H1 (cell line): ENCODE measurements around the gene UVRAG. TPM values are rescaled to one million over a fixed set of nuclear protein-coding genes. Genes with fewer than 3 reads are reported as not detected.

ENCODE experiments used
- CTCF ChIA-PET: fragments of 300-600 bp; sonication (Branson Sonifier 250); formaldehyde crosslinking; loops from one replicate; lab custom pipeline; 2021; ENCODE audit not compliant: partially characterized antibody; lab: Charles Lee
- POLR2A ChIA-PET: fragments of 300-600 bp; sonication (Branson Sonifier 250); formaldehyde crosslinking; loops from one replicate; lab custom pipeline; 2021; ENCODE audit warnings: inconsistent platforms; ENCODE audit not compliant: partially characterized antibody; lab: Charles Lee
- DNase-seq, 2 experiments: peaks; one replicate each; pipeline versions ENCODE4 v3.0.0 to v3.0.0-alpha.2; 2010 to 2022; ENCODE audit warnings: low spot score in 2 of 2, low read depth in 1 of 2, mixed read lengths in 1 of 2
- FAIRE-seq: peaks from 2 replicates; lab custom pipeline; 2011; peaks lifted over from hg19 to GRCh38; lab: Jason Lieb, UNC
- H2AFZ ChIP-seq: 2 replicates; pipeline ENCODE4 v1.8.1; 2012; ENCODE audit warnings: low read length, inconsistent platforms
- H2AK5ac ChIP-seq: 2 replicates; pipeline ENCODE4 v1.6.1; 2013; ENCODE audit warnings: low read depth, low read length
- H2BK120ac ChIP-seq: replicated peaks from 2 replicates; pipeline ENCODE3; 2013; ENCODE audit warnings: low read depth, low read length, inconsistent platforms
- H2BK12ac ChIP-seq: 2 replicates; pipeline ENCODE4 v1.6.1; 2013; ENCODE audit warnings: low read depth, low read length
- H2BK15ac ChIP-seq: 2 replicates; pipeline ENCODE4 v1.6.1; 2013; ENCODE audit warnings: low read length
- H2BK20ac ChIP-seq: 2 replicates; pipeline ENCODE4 v1.6.1; 2013; ENCODE audit warnings: low read length
- H2BK5ac ChIP-seq: 2 replicates; pipeline ENCODE4 v1.6.1; 2013; ENCODE audit warnings: low read depth, low read length
- H3K14ac ChIP-seq: 2 replicates; pipeline ENCODE4 v1.6.1; 2013; ENCODE audit warnings: inconsistent platforms; ENCODE audit not compliant: insufficient read length
- H3K18ac ChIP-seq: 2 replicates; pipeline ENCODE4 v1.6.1; 2013; ENCODE audit warnings: low read length; ENCODE audit errors: extremely low read depth
- H3K23ac ChIP-seq: 2 replicates; pipeline ENCODE4 v1.6.1; 2013; ENCODE audit warnings: inconsistent platforms; ENCODE audit not compliant: insufficient read length
- H3K23me2 ChIP-seq: 2 replicates; pipeline ENCODE4 v1.6.1; 2013; ENCODE audit warnings: low read depth, low read length
- H3K27ac ChIP-seq: 2 replicates; pipeline ENCODE4 v1.6.1; 2011; ENCODE audit warnings: low read depth, low read length, inconsistent platforms
- H3K27me3 ChIP-seq, 4 experiments: replicated peaks in 1 of 4; 1 replicate in 1 of 4; 2 replicates in 3 of 4; pipeline versions ENCODE4 v1.6.1 to v1.8.1; 2011 to 2013; ENCODE audit warnings: low read length in 3 of 4, mild to moderate bottlenecking in 3 of 4, inconsistent platforms in 2 of 4, mixed read lengths in 2 of 4, moderate library complexity in 1 of 4; ENCODE audit not compliant: control insufficient read depth in 3 of 4, insufficient read depth in 3 of 4; ENCODE audit errors: extremely low read depth in 1 of 4
- H3K36me3 ChIP-seq, 4 experiments: 2 replicates each; pipeline versions ENCODE4 v1.6.1 to v1.8.1; 2011 to 2013; ENCODE audit warnings: mild to moderate bottlenecking in 4 of 4, low read length in 3 of 4, moderate library complexity in 2 of 4, control low read depth in 1 of 4, inconsistent platforms in 1 of 4; ENCODE audit not compliant: insufficient read depth in 4 of 4, control insufficient read depth in 2 of 4
- H3K4ac ChIP-seq: replicated peaks from 2 replicates; pipeline ENCODE3; 2013; ENCODE audit warnings: low read length, low read depth, mixed read lengths, inconsistent platforms; ENCODE audit not compliant: insufficient read length
- H3K4me1 ChIP-seq, 4 experiments: replicated peaks in 1 of 4; 1 replicate in 1 of 4; 2 replicates in 3 of 4; pipeline versions ENCODE4 v1.6.1 to v1.8.1; 2011 to 2013; ENCODE audit warnings: low read length in 3 of 4, inconsistent platforms in 2 of 4, mixed read lengths in 1 of 4; ENCODE audit not compliant: insufficient read depth in 4 of 4, control insufficient read depth in 3 of 4
- H3K4me2 ChIP-seq, 2 experiments: 2 replicates each; pipeline versions ENCODE4 v1.6.1 to v1.8.1; 2011 to 2013; ENCODE audit warnings: low read depth in 2 of 2, low read length in 2 of 2, control low read depth in 1 of 2, inconsistent platforms in 1 of 2, mild to moderate bottlenecking in 1 of 2; ENCODE audit not compliant: insufficient read depth in 1 of 2
- H3K4me3 ChIP-seq, 4 experiments: fragments of 200-600, 300-600 bp in 1 of 4; sonication (generic), shearing (Covaris generic), sonication (Bioruptor Twin) in 1 of 4; 2 replicates each; pipeline versions ENCODE4 v1.5.1 to v1.8.1; 2011 to 2016; ENCODE audit warnings: low read length in 4 of 4, low read depth in 3 of 4, control low read depth in 2 of 4, inconsistent platforms in 2 of 4, mild to moderate bottlenecking in 2 of 4, mixed read lengths in 1 of 4, moderate library complexity in 1 of 4; ENCODE audit not compliant: insufficient read depth in 2 of 4; ENCODE audit errors: extremely low read depth in 1 of 4
- H3K56ac ChIP-seq: replicated peaks from 2 replicates; pipeline ENCODE3; 2013; ENCODE audit warnings: low read depth, mild to moderate bottlenecking, mixed read lengths, low read length, inconsistent platforms; ENCODE audit not compliant: insufficient read length
- H3K79me1 ChIP-seq: 2 replicates; pipeline ENCODE4 v1.6.1; 2013; ENCODE audit warnings: low read depth, low read length, control low read depth
- H3K79me2 ChIP-seq, 2 experiments: 2 replicates each; pipeline versions ENCODE4 v1.6.1 to v1.8.1; 2012 to 2013; ENCODE audit warnings: low read length in 2 of 2, mild to moderate bottlenecking in 2 of 2, inconsistent platforms in 1 of 2; ENCODE audit not compliant: insufficient read depth in 2 of 2, control insufficient read depth in 1 of 2
- H3K9ac ChIP-seq, 4 experiments: replicated peaks in 1 of 4; 1 replicate in 1 of 4; 2 replicates in 3 of 4; pipeline versions ENCODE4 v1.6.1 to v1.8.1; 2011 to 2013; ENCODE audit warnings: low read depth in 3 of 4, low read length in 3 of 4, control low read depth in 2 of 4, mild to moderate bottlenecking in 2 of 4, moderate library complexity in 2 of 4, inconsistent platforms in 1 of 4; ENCODE audit errors: extremely low read depth in 1 of 4
- H3K9me3 ChIP-seq, 2 experiments: 2 replicates each; pipeline versions ENCODE4 v1.6.1 to v1.8.1; 2012 to 2013; ENCODE audit warnings: mild to moderate bottlenecking in 2 of 2, moderate library complexity in 2 of 2, control low read depth in 1 of 2, inconsistent platforms in 1 of 2, low read depth in 1 of 2, low read length in 1 of 2, mixed read lengths in 1 of 2; ENCODE audit not compliant: insufficient read depth in 2 of 2
- H4K20me1 ChIP-seq, 2 experiments: replicated peaks in 1 of 2; 2 replicates each; pipeline versions ENCODE3 to v1.8.1; 2011 to 2013; ENCODE audit warnings: inconsistent platforms in 2 of 2, low read length in 2 of 2, mild to moderate bottlenecking in 1 of 2; ENCODE audit not compliant: insufficient read depth in 2 of 2, control insufficient read depth in 1 of 2
- H4K5ac ChIP-seq: 2 replicates; pipeline ENCODE4 v1.6.1; 2013; ENCODE audit warnings: low read length, low read depth, mixed read lengths, inconsistent platforms; ENCODE audit not compliant: insufficient read length
- H4K8ac ChIP-seq: 2 replicates; pipeline ENCODE4 v1.8.0; 2013; ENCODE audit warnings: mild to moderate bottlenecking, moderate library complexity, low read length, inconsistent platforms; ENCODE audit not compliant: insufficient read depth; ENCODE audit errors: extremely low read depth
- H4K91ac ChIP-seq: replicated peaks from 2 replicates; pipeline ENCODE3; 2013; ENCODE audit warnings: low read length, mixed read lengths, inconsistent platforms; ENCODE audit not compliant: insufficient read length
- EP300 ChIP-seq, 2 experiments: IDR thresholded peaks; 1 replicate in 1 of 2; 2 replicates in 1 of 2; pipeline ENCODE4 v1.6.1; 2011 to 2012; ENCODE audit warnings: low read depth in 2 of 2, low read length in 2 of 2, mild to moderate bottlenecking in 2 of 2, borderline replicate concordance in 1 of 2, inconsistent platforms in 1 of 2, moderate library complexity in 1 of 2
- RNF2 ChIP-seq: fragments of 200-900, 300-1000 bp; sonication (generic); IDR thresholded peaks from 2 replicates; pipeline ENCODE4 v1.7.1; 2016; ENCODE audit warnings: borderline replicate concordance, low read depth, mild to moderate bottlenecking, antibody characterized with exemption, low read length; ENCODE audit not compliant: poor library complexity, severe bottlenecking; ENCODE audit errors: missing control alignments
- SIRT6 ChIP-seq: IDR thresholded peaks from one replicate; pipeline ENCODE4 v1.7.1; 2012; ENCODE audit warnings: low read length, inconsistent platforms
- SUZ12 ChIP-seq: fragments of 200-600 bp; sonication (generic); IDR thresholded peaks from 2 replicates; pipeline ENCODE4 v1.6.1; 2012; ENCODE audit warnings: mild to moderate bottlenecking, inconsistent platforms, low read length, moderate library complexity, mixed read lengths
- TCF12 ChIP-seq: IDR thresholded peaks from 2 replicates; pipeline ENCODE4 v1.6.1; 2011; ENCODE audit warnings: low read depth, mild to moderate bottlenecking, low read length
- polyA plus RNA-seq, 7 experiments: library from polyadenylated mRNA; depleted of rRNA in 3 of 7; stranded (reverse) in 5 of 7; unstranded in 2 of 7; fragments of >200 nt in 5 of 7; fragments of 200-250 nt in 2 of 7; gene quantifications; 1 replicate in 5 of 7; 2 replicates in 1 of 7; 4 replicates in 1 of 7; pipeline versions ENCODE4 v1.2.1 to v1.2.3, GENCODE V29; 2011 to 2013; ENCODE audit warnings: missing spikeins in 2 of 7, mixed read lengths in 2 of 7
- total RNA-seq: library from RNA; stranded (reverse); fragmentation: NEBNext Ultra II Directional; extraction: Animal tissue kit (Norgen Biotek cat#: 25700); gene quantifications from 2 replicates; pipeline ENCODE4 v1.2.1, GENCODE V29; 2021

Gene UVRAG
- total and polyA plus RNA-seq, 2 of the 8 experiments (the other 6 are each of a cell fraction or from before 2014, with no cell fraction given): 5.5 to 14.7 TPM

DNA sequence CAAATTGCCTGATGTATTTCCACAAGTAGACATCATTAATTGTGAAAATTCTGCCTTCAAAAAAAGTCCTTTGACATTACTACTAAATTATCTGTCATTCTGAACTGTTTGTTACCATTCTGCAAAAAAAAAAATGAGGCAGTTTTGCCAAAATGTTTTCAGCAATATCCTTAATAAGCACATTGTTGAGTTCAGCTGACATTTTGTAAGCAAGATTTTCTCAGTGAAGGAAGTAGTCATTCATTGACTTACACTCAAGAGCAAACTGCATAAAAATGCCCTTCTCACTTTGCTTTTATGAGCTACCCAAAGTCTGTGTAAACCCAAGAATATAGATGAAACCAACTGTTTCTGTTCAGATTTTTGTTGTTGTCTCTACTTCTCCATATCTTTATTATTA lies 125.9 kb downstream of the UVRAG start:
- no peak overlapping the region for H2AFZ ChIP-seq
- no peak overlapping the region for H3K18ac ChIP-seq
- no peaks in the 10 kb centered on the region for H3K23me2 ChIP-seq
- no peak overlapping the region for H2AK5ac ChIP-seq
- H4K20me1 ChIP-seq: no peaks in the 10 kb centered on the region
- H3K4ac ChIP-seq: no peak overlapping the region
- H2BK15ac ChIP-seq: no peak overlapping the region
- POLR2A ChIA-PET: no interaction called here
- H3K4me3 ChIP-seq: no peak overlapping the region
- CTCF ChIA-PET: no interaction called here
- no peak for FAIRE-seq
- H2BK5ac ChIP-seq: no peak overlapping the region
- no peak overlapping the region for H3K9ac ChIP-seq
- no peak for TF ChIP-seq SUZ12
- no peak for TF ChIP-seq TCF12
- TF ChIP-seq SIRT6: no peak
- TF ChIP-seq RNF2: no peak
- TF ChIP-seq EP300 (IDR thresholded peaks at IDR 0.05; ENCODE audit: borderline replicate concordance in 1 of 2, low read depth in 2 of 2, low read length in 2 of 2): no peak
- H3K9me3 ChIP-seq: no peaks in the 10 kb centered on the region
- H3K79me2 ChIP-seq: no peaks in the 10 kb centered on the region
- no peak overlapping the region for H3K23ac ChIP-seq
- H3K14ac ChIP-seq: no peak overlapping the region
- no peaks in the 10 kb centered on the region for H3K36me3 ChIP-seq
- H3K4me2 ChIP-seq: no peak overlapping the region
- no peaks in the 10 kb centered on the region for H3K27me3 ChIP-seq
- no peak for DNase-seq
- no peak overlapping the region for H2BK120ac ChIP-seq
- no peak overlapping the region for H4K8ac ChIP-seq
- H4K91ac ChIP-seq: no peak overlapping the region
- H3K79me1 ChIP-seq: no peaks in the 10 kb centered on the region; the same call in 1 of the 2 replicates
- no peak overlapping the region for H3K56ac ChIP-seq
- no peak overlapping the region for H4K5ac ChIP-seq
- H3K4me1 ChIP-seq: no peaks in the 10 kb centered on the region
- no peak overlapping the region for H2BK20ac ChIP-seq
- no peak overlapping the region for H2BK12ac ChIP-seq
- no peak overlapping the region for H3K27ac ChIP-seq
